Prostate gland (tissue), 2 donors: ENCODE data around the gene COLEC11. TPM values are rescaled to one million over a fixed set of nuclear protein-coding genes. Genes with fewer than 3 reads are reported as not detected.

Experiments
- DNase-seq: peaks from one replicate; pipeline ENCODE4 v3.0.0-alpha.2; 2019; ENCODE audit warnings: low spot score
- H3K27ac ChIP-seq, 2 donors: fragments of 200-600 bp; sonication (generic); 2 replicates each; pipeline ENCODE4 v1.5.1; 2017 to 2019
- H3K27me3 ChIP-seq: fragments of 200-600 bp; sonication (generic); replicated peaks from 2 replicates; pipeline ENCODE4 v1.5.1; 2019; ENCODE audit not compliant: insufficient read depth
- H3K36me3 ChIP-seq, 2 donors: fragments of 200-600 bp; sonication (generic); 1 replicate in 1 of 2; 2 replicates in 1 of 2; pipeline versions ENCODE4 v1.5.1 to v1.8.1; 2017 to 2019
- H3K4me1 ChIP-seq: fragments of 200-600 bp; sonication (generic); replicated peaks from 2 replicates; pipeline ENCODE4 v1.5.1; 2019
- H3K4me3 ChIP-seq, 2 donors: fragments of 200-600 bp; sonication (generic); 2 replicates each; pipeline ENCODE4 v1.5.1; 2017 to 2019
- H3K9me3 ChIP-seq: fragments of 200-600 bp; sonication (generic); 2 replicates; pipeline ENCODE4 v1.5.1; 2017
- POLR2A ChIP-seq: fragments of 450-650 bp; IDR thresholded peaks from one replicate; pipeline ENCODE4 v1.6.1; 2016; ENCODE audit warnings: antibody characterized with exemption, mild to moderate bottlenecking
- POLR2AphosphoS5 ChIP-seq: sonication (generic); formaldehyde crosslinking; IDR thresholded peaks from one replicate; pipeline ENCODE4 v1.6.1; 2017; ENCODE audit warnings: antibody characterized with exemption
- WGBS: methylation state at CpG from one replicate; pipeline ENCODE4 v1.1.5; 2018; 5-methylcytosine and 5-hydroxymethylcytosine counted together
- intact Hi-C: fragments of 100-400 bp; cut with DNase I; formaldehyde crosslinking; loops from one replicate; pipeline ENCODE4 v1.14.2; 2022
- total RNA-seq, 2 donors: library from RNA; depleted of rRNA; stranded (reverse); fragments of >200 nt; gene quantifications; one replicate each; pipeline ENCODE4 v1.1.0, GENCODE V29; 2016
- TF ChIP-seq, protein P1 (sequence below), 4 experiments: fragments of 200-600 bp in 2 of 4; fragments of 450-650 bp in 2 of 4; sonication (generic) in 2 of 4; IDR thresholded peaks; 1 replicate in 3 of 4; 2 replicates in 1 of 4; pipeline ENCODE4 v1.5.1; 2016 to 2019; ENCODE audit warnings: antibody characterized with exemption in 4 of 4, mild to moderate bottlenecking in 2 of 4, moderate library complexity in 2 of 4

The COLEC11 gene
- total RNA-seq, 2 donors from 2014 or later = 2.9 to 10.5 TPM

DNA sequence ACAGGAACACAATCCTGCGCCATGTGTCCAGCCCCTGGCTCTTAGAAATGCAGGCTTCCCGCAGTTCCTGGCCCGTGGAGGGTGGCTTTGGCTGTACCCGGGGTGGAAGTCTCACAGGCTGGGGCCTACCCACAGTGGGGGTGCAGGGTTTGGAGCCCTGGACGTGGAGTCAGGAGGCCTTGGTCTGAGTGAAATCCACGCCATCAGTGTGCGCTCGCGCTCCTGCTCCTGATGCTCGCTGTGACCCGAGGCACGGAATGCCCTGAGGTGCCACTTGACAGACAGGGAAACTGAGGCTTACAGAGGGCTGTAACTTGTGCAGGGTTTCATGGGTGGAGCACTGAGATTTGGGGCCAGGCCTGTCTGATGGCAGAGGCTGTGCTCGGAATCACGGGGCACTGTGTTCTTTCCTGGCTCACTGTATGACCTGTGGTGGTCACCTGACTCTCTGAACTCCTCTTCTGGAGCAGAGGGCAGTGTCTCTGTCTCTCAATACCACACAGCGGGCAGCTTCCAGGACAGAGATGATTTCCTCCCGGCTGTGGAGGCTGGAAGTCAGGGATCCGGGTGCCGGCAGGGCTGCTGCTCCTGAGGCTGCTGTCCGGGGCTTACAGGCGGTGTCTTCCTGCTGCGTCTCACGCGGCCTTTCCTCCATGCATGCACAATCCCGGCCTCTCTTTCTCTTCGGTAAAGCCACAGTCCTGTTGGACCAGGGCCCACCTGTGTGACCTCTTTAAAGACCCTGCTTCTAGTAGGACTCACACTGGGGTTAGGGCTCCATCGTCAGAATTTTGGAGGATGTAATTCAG lies 37.1 kb downstream of the COLEC11 start:
- H3K9me3 ChIP-seq = no peaks in the 10 kb centered on the region
- TF ChIP-seq POLR2AphosphoS5 = no peak
- TF ChIP-seq, protein P1, sequence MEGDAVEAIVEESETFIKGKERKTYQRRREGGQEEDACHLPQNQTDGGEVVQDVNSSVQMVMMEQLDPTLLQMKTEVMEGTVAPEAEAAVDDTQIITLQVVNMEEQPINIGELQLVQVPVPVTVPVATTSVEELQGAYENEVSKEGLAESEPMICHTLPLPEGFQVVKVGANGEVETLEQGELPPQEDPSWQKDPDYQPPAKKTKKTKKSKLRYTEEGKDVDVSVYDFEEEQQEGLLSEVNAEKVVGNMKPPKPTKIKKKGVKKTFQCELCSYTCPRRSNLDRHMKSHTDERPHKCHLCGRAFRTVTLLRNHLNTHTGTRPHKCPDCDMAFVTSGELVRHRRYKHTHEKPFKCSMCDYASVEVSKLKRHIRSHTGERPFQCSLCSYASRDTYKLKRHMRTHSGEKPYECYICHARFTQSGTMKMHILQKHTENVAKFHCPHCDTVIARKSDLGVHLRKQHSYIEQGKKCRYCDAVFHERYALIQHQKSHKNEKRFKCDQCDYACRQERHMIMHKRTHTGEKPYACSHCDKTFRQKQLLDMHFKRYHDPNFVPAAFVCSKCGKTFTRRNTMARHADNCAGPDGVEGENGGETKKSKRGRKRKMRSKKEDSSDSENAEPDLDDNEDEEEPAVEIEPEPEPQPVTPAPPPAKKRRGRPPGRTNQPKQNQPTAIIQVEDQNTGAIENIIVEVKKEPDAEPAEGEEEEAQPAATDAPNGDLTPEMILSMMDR (IDR thresholded peaks at IDR 0.05) = no peak
- TF ChIP-seq POLR2A = no peak
- H3K27me3 ChIP-seq = no peaks in the 10 kb centered on the region
- no peaks in the 10 kb centered on the region for H3K4me1 ChIP-seq
- WGBS = 91% methylated on average over 26 of the region's 26 CpGs
- no peak overlapping the region for H3K4me3 ChIP-seq
- DNase-seq = no peak
- H3K27ac ChIP-seq = no peak overlapping the region
- intact Hi-C loops = no loop called here
- H3K36me3 ChIP-seq = no peaks in the 10 kb centered on the region

DNA sequence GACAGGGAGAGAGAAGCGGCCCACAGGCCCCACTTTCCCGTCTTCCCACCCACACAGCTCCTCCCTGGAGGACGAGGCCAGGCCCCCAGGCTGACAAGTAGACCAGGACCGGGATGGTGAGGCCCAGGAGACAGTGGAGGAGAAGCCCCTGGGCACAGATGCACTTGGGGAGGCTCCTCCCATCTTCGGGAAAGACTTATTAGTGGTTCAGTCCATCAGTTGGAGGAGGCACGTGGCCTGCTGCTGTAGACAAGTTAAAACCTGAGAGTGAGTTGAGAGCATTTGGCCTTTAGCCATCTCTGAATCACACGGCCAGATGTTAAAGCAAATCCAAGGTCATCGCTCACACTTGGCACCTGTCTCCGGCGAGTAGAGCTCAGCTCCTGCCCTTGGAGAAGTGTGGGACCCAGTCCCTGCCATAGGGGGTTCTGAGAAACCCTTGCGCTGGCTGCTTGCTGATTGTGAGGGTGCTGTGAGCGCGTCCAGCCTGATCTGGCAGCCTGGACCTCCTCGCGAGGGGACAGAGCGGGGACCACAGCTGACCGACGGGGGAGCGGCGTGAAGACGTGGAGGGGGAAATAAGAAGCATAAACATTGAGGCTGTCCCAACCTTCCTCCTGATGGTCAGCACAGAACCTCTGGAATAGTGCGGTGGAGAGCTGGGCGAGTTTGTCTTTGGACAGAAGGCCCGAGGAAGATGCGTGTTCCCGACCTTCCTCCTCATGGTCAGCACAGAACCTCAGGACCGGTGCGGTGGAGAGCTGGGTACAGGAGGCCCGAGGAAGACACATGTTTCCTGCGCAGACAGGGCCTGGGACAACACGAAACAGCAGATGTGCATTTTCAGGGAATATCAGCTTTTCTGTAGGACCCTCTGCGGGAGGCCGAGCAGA lies 38.4 kb downstream of the COLEC11 start:
- Histone ChIP-seq H3K9me3 (no peaks in the 10 kb centered on the region), H3K36me3 (no peaks in the 10 kb centered on the region), H3K27me3 (no peaks in the 10 kb centered on the region), H3K27ac (no peak overlapping the region), H3K4me1 (no peaks in the 10 kb centered on the region), H3K4me3 (no peak overlapping the region)
- TF ChIP-seq POLR2A (no peak), POLR2AphosphoS5 (no peak)
- TF ChIP-seq, protein P1 (IDR thresholded peaks at IDR 0.05) = no peak
- WGBS = 82% methylated on average over 33 of the region's 33 CpGs
- intact Hi-C loops = no loop called here
- no peak for DNase-seq

DNA sequence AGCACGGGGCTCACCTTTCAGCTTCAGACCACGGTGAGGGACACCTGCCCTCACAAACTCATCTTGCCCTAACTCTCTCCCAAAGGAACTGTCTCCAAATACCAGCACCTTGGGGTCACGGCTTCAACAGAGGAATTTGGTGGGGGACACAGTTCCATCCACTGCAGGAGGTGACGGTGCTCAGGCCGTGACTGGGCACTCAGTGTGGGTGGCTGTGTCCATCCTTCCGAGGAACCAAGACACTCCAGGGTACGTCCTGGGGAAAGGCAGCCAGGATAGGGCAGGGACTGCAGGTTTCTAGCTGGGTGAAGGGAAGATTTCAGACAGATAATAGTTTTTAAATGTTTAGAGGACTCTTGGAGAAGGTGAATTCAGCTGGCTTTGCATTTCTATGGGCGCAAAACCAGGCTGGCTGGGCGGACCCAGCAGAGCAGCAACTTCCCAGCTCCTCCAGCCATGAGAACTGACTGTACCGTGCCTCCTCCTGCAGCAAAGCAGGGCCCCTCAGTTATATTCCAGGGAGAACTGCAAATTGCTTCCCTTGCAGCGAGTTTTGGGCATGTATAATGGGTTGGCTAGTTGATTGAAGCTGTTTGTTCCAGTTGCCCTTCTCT lies 39.2 kb downstream of the COLEC11 start:
- H3K4me3 ChIP-seq = no peak overlapping the region
- H3K9me3 ChIP-seq = no peaks in the 10 kb centered on the region
- WGBS = 84% methylated on average over 11 of the region's 11 CpGs
- intact Hi-C loops = no loop called here
- H3K36me3 ChIP-seq = no peaks in the 10 kb centered on the region
- H3K4me1 ChIP-seq = no peaks in the 10 kb centered on the region
- no peaks in the 10 kb centered on the region for H3K27me3 ChIP-seq
- no peak overlapping the region for H3K27ac ChIP-seq
- TF ChIP-seq POLR2A (no peak), POLR2AphosphoS5 (no peak)
- TF ChIP-seq, protein P1 (IDR thresholded peaks at IDR 0.05) = no peak
- DNase-seq = no peak

DNA sequence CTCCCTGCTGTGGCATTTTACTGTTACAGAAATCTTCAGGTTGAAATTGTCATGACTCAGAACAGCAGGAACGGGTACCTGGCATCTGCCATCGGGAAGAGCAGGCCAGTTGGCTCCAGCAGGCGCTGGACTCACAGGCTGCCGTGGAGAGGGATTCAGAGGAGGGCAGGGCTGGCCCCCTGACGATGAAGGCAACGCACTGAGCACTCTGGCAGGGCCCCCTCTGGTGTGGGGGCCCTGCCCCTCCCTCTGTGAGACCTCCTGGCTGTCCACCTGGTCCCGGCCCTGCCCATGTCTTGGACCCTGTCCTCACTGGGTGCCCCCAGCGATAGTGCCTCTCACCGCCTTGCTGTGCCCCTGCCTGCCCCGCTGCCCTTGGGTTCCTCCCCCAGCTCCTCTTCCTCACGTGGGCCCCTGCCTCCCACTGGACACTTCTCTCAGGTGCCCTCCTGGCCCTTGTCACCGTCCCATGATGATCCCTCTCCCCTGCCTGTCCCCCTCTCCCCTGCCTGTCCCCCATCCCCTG lies 39.7 kb downstream of the COLEC11 start:
- WGBS = 83% methylated on average over 12 of the region's 12 CpGs
- intact Hi-C loops = no loop called here
- no peak overlapping the region for H3K27ac ChIP-seq

More for the DNA sequence above, 39.7 kb downstream of the COLEC11 start:
- Histone ChIP-seq H3K4me3 (no peak overlapping the region), H3K27me3 (no peaks in the 10 kb centered on the region), H3K9me3 (no peaks in the 10 kb centered on the region), H3K4me1 (no peaks in the 10 kb centered on the region), H3K36me3 (no peaks in the 10 kb centered on the region)
- DNase-seq = no peak
- no peak for TF ChIP-seq POLR2AphosphoS5
- TF ChIP-seq, protein P1 (IDR thresholded peaks at IDR 0.05) = no peak
- no peak for TF ChIP-seq POLR2A
